WTC11 (cell line): ENCODE data around the gene TNFAIP3. TPM values are rescaled to one million over a fixed set of nuclear protein-coding genes. Genes with fewer than 3 reads are reported as not detected.
"Not testable (repeated sequence)": the region's sequence is repeated elsewhere in the genome, so short reads cannot be mapped to it uniquely, and the experiment has no call there.

Source experiments
- ATAC-seq: fragments of 200-7000 bp; cut with Tn5 transposase; 2 replicates; pipeline ENCODE4 v1.10.0; 2021; ENCODE audit warnings: mild to moderate bottlenecking, moderate library complexity
- CTCF ChIA-PET: fragments of 300-600 bp; sonication (Branson Sonifier 250); formaldehyde crosslinking; loops from one replicate; lab custom pipeline; 2021; ENCODE audit warnings: antibody characterized with exemption; lab: Charles Lee
- POLR2A ChIA-PET: fragments of 350-600 bp; sonication (Branson Sonifier 250); formaldehyde crosslinking; loops from one replicate; lab custom pipeline; 2021; ENCODE audit warnings: antibody characterized with exemption; lab: Charles Lee
- DNase-seq: peaks from one replicate; pipeline ENCODE4 v3.0.0; 2021; ENCODE audit warnings: low spot score
- H3K27ac Mint-ChIP-seq: 2 replicates; pipeline ENCODE4 v1.8.0; 2021; ENCODE audit warnings: mixed read lengths
- H3K27me3 Mint-ChIP-seq: 2 replicates; pipeline ENCODE4 v1.8.0; 2021; ENCODE audit warnings: low read depth, mild to moderate bottlenecking, moderate library complexity, mixed read lengths
- H3K36me3 Mint-ChIP-seq: 2 replicates; pipeline ENCODE4 v1.8.0; 2021; ENCODE audit warnings: mixed read lengths
- H3K4me1 Mint-ChIP-seq: 2 replicates; pipeline ENCODE4 v1.8.0; 2022; ENCODE audit warnings: mixed read lengths
- H3K4me3 Mint-ChIP-seq: 2 replicates; pipeline ENCODE4 v1.8.0; 2021; ENCODE audit warnings: mild to moderate bottlenecking, moderate library complexity, mixed read lengths
- H3K9me3 Mint-ChIP-seq: 2 replicates; pipeline ENCODE4 v1.8.0; 2021; ENCODE audit warnings: mixed read lengths
- FOXJ3 ChIP-seq: sonication (generic); formaldehyde crosslinking; IDR thresholded peaks from 2 replicates; pipeline ENCODE4 v1.9.0; 2021; ENCODE audit warnings: missing genetic modification reagents, mild to moderate bottlenecking, borderline replicate concordance
- KAT7 ChIP-seq: sonication (generic); formaldehyde crosslinking; IDR thresholded peaks from 2 replicates; pipeline ENCODE4 v1.8.1; 2023; ENCODE audit warnings: missing genetic modification reagents, mild to moderate bottlenecking, borderline replicate concordance
- NFYB ChIP-seq: sonication (generic); formaldehyde crosslinking; conservative IDR thresholded peaks from 2 replicates; pipeline ENCODE4 v1.8.0; 2022; ENCODE audit warnings: low read depth, missing genetic modification reagents
- TCF7 ChIP-seq: sonication (generic); formaldehyde crosslinking; IDR thresholded peaks from 2 replicates; pipeline ENCODE4 v1.8.0; 2022; ENCODE audit warnings: mild to moderate bottlenecking, low read depth, missing genetic modification reagents, moderate library complexity
- total RNA-seq: library from RNA; stranded (reverse); gene quantifications from 3 replicates; pipeline ENCODE4 v1.2.3, GENCODE V29; 2021
- TF ChIP-seq, protein P1 (sequence below): sonication (generic); formaldehyde crosslinking; conservative IDR thresholded peaks from 2 replicates; pipeline ENCODE4 v1.8.1; 2022; ENCODE audit warnings: mild to moderate bottlenecking, missing genetic modification reagents
- TF ChIP-seq, protein P2 (sequence below): sonication (generic); formaldehyde crosslinking; IDR thresholded peaks from 2 replicates; pipeline ENCODE4 v1.8.0; 2022; ENCODE audit warnings: missing genetic modification reagents
- TF ChIP-seq, protein P3 (sequence below): sonication (generic); formaldehyde crosslinking; IDR thresholded peaks from 2 replicates; pipeline ENCODE4 v1.8.1; 2023; ENCODE audit warnings: mild to moderate bottlenecking, missing genetic modification reagents, borderline replicate concordance

TNFAIP3 gene
- total RNA-seq, 1 experiment from 2014 or later, result 4.2 TPM

DNA sequence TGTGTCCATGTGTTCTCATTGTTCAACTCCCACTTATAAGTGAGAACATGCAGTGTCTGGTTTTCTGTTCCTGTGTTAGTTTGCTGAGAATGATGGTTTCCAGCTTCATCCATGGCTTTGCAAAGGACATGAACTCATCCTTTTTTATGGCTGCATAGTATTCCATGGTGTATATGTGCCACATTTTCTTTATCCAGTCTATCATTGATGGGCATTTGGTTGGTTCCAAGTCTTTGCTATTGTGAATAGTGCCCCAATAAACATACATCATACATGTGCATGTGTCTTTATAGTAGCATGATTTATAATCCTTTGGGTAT, 17.8 kb downstream of the TNFAIP3 start:
- Mint-ChIP-seq H3K4me1 (peaks cover 22% of the 10 kb centered on the region), H3K9me3 (peaks cover 35% of the 10 kb centered on the region)
- H3K36me3 Mint-ChIP-seq, H3K27me3 Mint-ChIP-seq, CTCF ChIA-PET, DNase-seq, POLR2A ChIA-PET, H3K27ac Mint-ChIP-seq, ATAC-seq, H3K4me3 Mint-ChIP-seq: not testable (repeated sequence)

DNA sequence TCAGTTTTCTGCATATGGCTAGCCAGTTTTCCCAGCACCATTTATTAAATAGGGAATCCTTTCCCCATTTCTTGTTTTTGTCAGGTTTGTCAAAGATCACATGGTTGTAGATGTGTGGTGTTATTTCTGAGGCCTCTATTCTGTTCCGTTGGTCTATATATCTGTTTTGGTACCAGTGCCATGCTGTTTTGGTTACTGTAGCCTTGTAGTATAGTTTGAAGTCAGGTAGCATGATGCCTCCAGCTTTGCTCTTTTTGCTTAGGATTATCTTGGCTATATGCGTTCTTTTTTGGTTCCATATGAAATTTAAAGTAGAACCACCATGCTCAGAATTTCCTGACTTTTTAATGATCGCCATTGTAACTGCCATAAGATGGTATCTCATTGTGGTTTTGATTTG, 19.2 kb downstream of the TNFAIP3 start:
- CTCF ChIA-PET, H3K27ac Mint-ChIP-seq, DNase-seq, H3K27me3 Mint-ChIP-seq, H3K36me3 Mint-ChIP-seq, POLR2A ChIA-PET, H3K4me3 Mint-ChIP-seq, ATAC-seq: not testable (repeated sequence)
- Mint-ChIP-seq H3K9me3 (peaks cover 42% of the 10 kb centered on the region), H3K4me1 (peaks cover 11% of the 10 kb centered on the region)

DNA sequence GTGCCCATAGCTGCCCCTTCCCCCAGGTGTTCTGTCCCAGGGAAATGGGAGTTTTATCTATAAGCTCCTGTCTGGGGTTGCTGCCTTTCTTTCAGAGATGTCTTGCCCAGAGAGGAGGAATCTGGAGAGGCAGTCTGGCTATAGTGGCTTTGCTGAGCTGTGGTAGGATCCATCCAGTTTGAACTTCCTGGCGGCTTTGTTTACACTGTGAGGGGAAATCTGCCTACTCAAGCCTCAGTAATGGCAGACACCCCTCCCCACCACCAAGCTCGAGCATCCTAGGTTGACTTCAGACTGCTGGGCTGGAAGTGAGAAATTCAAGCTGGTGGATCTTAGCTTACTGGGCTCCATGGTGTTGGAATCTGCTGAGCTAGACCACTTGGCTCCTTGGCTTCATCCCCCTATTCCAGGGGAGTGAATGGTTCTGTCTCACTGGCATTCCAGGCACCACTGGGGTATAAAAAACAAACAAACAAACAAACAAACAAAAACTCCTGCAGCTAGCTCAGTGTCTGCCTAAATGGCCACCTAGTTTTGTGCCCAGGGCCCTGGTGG, 24.0 kb downstream of the TNFAIP3 start:
- peaks cover 45% of the 10 kb centered on the region for H3K9me3 Mint-ChIP-seq
- CTCF ChIA-PET, result interaction anchor here (0.8 to 1.3 kb wide), 2 partner anchors 54 to 116 kb away, joined by 3 read pairs; no protein-coding TSS in a partner anchor
- no peaks in the 10 kb centered on the region; the same call in 1 of the 2 replicates for H3K27me3 Mint-ChIP-seq
- H3K4me1 Mint-ChIP-seq, result no peaks in the 10 kb centered on the region
- H3K27ac Mint-ChIP-seq, result no peak overlapping the region
- TF ChIP-seq, protein P1, sequence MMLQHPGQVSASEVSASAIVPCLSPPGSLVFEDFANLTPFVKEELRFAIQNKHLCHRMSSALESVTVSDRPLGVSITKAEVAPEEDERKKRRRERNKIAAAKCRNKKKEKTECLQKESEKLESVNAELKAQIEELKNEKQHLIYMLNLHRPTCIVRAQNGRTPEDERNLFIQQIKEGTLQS, result no peak
- no peak for TF ChIP-seq TCF7 (CRISPR knock-in tag)
- no peak overlapping the region for H3K4me3 Mint-ChIP-seq
- ATAC-seq, result no peak
- POLR2A ChIA-PET, result interaction anchor here (0.6 to 0.7 kb wide), 2 partner anchors 10 to 13 kb away, joined by 3 to 5 read pairs; no protein-coding TSS in a partner anchor
- H3K36me3 Mint-ChIP-seq, result peaks cover 5% of the 10 kb centered on the region; the same call in 1 of the 2 replicates
- DNase-seq, result no peak

DNA sequence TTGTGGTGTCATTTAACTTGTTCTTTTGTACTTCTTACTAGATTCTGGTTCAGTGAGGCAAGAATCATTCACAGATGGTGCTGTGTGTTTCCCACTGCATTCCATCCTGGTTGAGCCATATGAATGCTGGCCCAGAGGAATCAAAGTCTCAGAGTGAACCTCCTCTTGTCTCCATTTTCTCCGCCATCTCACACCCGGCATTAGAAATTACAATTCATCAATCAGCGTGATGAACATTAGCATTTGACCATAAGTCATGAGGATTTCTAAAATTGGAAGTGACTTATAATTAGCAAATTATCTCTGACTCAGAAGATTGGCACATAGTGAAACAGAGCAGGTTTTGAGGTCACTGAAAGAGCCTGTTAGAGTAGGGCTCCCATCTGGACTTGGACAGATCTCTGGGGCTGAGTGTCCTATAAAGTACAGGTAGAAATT, 25.2 kb downstream of the TNFAIP3 start:
- H3K27me3 Mint-ChIP-seq, result no peaks in the 10 kb centered on the region; the same call in 1 of the 2 replicates
- DNase-seq (no peak), ATAC-seq (no peak)
- H3K9me3 Mint-ChIP-seq, result peaks cover 32% of the 10 kb centered on the region
- POLR2A ChIA-PET, result no interaction called here
- H3K4me3 Mint-ChIP-seq, result no peak overlapping the region
- H3K4me1 Mint-ChIP-seq, result no peaks in the 10 kb centered on the region
- no peak overlapping the region for H3K27ac Mint-ChIP-seq
- CTCF ChIA-PET, result no interaction called here
- TF ChIP-seq FOXJ3 (CRISPR knock-in tag), result no peak
- TF ChIP-seq, protein P2, sequence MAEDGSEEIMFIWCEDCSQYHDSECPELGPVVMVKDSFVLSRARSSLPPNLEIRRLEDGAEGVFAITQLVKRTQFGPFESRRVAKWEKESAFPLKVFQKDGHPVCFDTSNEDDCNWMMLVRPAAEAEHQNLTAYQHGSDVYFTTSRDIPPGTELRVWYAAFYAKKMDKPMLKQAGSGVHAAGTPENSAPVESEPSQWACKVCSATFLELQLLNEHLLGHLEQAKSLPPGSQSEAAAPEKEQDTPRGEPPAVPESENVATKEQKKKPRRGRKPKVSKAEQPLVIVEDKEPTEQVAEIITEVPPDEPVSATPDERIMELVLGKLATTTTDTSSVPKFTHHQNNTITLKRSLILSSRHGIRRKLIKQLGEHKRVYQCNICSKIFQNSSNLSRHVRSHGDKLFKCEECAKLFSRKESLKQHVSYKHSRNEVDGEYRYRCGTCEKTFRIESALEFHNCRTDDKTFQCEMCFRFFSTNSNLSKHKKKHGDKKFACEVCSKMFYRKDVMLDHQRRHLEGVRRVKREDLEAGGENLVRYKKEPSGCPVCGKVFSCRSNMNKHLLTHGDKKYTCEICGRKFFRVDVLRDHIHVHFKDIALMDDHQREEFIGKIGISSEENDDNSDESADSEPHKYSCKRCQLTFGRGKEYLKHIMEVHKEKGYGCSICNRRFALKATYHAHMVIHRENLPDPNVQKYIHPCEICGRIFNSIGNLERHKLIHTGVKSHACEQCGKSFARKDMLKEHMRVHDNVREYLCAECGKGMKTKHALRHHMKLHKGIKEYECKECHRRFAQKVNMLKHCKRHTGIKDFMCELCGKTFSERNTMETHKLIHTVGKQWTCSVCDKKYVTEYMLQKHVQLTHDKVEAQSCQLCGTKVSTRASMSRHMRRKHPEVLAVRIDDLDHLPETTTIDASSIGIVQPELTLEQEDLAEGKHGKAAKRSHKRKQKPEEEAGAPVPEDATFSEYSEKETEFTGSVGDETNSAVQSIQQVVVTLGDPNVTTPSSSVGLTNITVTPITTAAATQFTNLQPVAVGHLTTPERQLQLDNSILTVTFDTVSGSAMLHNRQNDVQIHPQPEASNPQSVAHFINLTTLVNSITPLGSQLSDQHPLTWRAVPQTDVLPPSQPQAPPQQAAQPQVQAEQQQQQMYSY (CRISPR knock-in tag), result no peak
- TF ChIP-seq, protein P3, sequence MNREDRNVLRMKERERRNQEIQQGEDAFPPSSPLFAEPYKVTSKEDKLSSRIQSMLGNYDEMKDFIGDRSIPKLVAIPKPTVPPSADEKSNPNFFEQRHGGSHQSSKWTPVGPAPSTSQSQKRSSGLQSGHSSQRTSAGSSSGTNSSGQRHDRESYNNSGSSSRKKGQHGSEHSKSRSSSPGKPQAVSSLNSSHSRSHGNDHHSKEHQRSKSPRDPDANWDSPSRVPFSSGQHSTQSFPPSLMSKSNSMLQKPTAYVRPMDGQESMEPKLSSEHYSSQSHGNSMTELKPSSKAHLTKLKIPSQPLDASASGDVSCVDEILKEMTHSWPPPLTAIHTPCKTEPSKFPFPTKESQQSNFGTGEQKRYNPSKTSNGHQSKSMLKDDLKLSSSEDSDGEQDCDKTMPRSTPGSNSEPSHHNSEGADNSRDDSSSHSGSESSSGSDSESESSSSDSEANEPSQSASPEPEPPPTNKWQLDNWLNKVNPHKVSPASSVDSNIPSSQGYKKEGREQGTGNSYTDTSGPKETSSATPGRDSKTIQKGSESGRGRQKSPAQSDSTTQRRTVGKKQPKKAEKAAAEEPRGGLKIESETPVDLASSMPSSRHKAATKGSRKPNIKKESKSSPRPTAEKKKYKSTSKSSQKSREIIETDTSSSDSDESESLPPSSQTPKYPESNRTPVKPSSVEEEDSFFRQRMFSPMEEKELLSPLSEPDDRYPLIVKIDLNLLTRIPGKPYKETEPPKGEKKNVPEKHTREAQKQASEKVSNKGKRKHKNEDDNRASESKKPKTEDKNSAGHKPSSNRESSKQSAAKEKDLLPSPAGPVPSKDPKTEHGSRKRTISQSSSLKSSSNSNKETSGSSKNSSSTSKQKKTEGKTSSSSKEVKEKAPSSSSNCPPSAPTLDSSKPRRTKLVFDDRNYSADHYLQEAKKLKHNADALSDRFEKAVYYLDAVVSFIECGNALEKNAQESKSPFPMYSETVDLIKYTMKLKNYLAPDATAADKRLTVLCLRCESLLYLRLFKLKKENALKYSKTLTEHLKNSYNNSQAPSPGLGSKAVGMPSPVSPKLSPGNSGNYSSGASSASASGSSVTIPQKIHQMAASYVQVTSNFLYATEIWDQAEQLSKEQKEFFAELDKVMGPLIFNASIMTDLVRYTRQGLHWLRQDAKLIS (CRISPR knock-in tag), result no peak
- peaks cover 2% of the 10 kb centered on the region; the same call in 1 of the 2 replicates for H3K36me3 Mint-ChIP-seq

DNA sequence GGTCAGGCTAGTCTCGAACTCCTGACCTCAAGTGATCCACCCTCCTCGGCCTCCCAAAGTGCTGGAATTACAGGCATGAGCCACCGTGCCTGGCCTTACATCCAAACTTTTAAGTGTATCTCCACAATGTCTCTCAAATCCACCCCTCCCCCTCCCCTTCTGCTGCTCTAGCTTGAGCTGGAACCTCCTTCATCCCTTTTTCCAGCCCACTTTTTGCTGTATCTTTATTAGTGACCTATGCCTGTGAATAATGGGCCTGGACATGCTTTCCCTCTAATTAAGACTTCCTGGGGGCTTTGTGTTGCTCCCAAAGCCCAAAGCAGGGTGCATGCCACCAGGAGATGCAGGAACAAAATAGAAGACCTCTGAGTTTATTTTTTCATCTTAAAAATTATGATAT, 26.1 kb downstream of the TNFAIP3 start:
- DNase-seq, result no peak
- ChIA-PET CTCF (no interaction called here), POLR2A (no interaction called here)
- no peak for ATAC-seq
- H3K36me3 Mint-ChIP-seq, result peaks cover 2% of the 10 kb centered on the region; the same call in 1 of the 2 replicates
- no peaks in the 10 kb centered on the region; the same call in 1 of the 2 replicates for H3K27me3 Mint-ChIP-seq
- no peak overlapping the region for H3K4me3 Mint-ChIP-seq
- TF ChIP-seq KAT7 (CRISPR knock-in tag) (no peak), NFYB (CRISPR knock-in tag) (no peak)
- TF ChIP-seq, all 79 proteins: peak for 0
- Mint-ChIP-seq H3K9me3 (peaks cover 31% of the 10 kb centered on the region), H3K27ac (no peak overlapping the region), H3K4me1 (no peaks in the 10 kb centered on the region)
